ENCODE measurements around the gene SLX9.

DNA sequence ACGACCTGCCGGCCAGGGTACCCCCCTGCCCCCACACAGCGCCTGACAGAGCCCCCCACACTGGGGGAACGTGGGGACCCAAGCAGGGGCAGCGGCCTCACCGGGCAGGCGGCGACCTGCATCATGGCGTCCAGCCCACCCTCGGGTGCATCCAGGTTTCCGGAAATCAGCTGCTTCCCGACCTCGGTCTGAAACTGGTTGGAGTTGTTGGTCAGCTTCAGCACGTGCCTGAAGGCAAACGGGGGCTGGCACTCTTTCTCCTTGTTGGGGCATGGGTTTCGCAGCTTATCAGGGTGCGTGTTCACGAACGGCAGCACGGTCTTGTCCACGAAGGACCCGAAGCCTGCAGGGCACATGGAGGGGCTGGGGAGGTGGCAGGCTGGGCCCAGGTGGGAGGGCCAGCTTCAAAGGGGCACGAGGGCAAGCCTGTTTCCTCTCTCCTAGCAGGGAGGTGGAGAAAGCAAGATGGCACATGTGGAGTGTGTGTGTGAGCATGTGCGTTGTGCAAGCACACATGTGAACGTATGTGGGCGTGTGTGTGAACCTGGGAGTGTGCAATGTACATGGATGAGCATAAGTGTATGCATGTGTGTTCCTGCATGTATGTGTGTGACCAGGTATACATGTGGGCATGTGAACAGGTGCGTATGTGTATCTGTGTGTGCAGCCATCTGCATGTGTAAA lies 38.3 kb upstream of the SLX9 start:
- TF ChIP-seq POLR2A (IDR thresholded peaks at IDR 0.05) (no peak), CTCF (IDR thresholded peaks at IDR 0.05) (no peak)

Measured in sigmoid colon (tissue), 3 donors.